ENCODE measurements around the gene NIBAN1. TPM values are rescaled to one million over a fixed set of nuclear protein-coding genes. Genes with fewer than 3 reads are reported as not detected.

NIBAN1 gene
- total and polyA plus RNA-seq, 4 donors: 7.5 to 38.5 (median 27.3) TPM

GRCh38 chr1:184986250-184986649 is 11.9 kb upstream of the NIBAN1 start:
- no peak for ATAC-seq (ENCODE audit: insufficient read depth, low FRiP score)

DNA sequence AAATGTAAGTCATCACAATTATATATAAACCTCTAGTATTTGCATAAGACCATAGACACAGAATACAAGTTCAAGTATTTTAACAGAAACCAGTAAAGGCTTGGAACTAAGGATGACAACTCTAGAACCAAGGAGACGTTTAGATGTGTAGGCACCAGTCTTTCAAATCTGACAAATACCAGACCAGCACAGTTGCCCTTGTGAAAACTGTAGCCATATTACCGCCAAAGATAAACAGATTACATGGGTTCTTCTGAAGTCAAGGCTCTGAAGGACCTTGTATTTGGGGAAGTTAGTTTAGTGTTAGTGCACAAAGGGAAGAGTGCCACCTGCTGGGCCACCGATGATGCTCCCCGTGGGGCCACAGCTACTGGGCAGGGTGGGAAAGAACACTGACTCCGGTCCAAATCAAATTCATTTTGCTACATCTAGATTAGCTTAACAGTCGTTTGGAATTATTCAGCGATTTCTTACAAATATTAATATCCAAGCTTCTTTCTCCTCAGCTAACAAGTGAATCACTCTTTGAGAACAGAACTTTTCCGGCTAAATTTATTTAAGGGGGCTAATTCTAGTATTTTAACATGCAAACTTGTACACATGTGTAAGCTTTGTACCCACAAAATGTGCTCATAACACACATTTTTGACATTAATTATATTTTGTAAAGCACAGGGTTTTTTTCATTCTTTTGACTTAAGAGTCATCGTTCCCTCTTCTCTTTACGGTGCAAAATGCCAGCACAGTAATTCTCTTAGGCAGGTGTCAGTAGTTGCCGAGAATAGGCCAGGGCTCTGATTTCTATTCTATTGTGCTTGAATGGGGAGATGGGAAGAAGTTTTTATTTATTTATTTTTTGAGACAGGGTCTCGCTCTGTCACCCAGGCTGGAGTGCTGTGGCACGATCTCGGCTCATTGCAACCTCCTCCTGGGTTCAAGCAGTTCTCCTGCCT is 8.0 kb upstream of the NIBAN1 start:
- H3K27ac ChIP-seq (ENCODE audit: low read depth in 1 of 2, low read length in 1 of 2): no peak overlapping the region
- TF ChIP-seq CTCF (IDR thresholded peaks at IDR 0.05; ENCODE audit: control extremely low read depth, extremely low read depth): peak; percentile 92
- H3K27me3 ChIP-seq (ENCODE audit: control insufficient read depth in 3 of 3, insufficient read depth in 3 of 3, low read length in 2 of 3): peaks cover 0 to 3% (median 0%) of the 10 kb centered on the region in 3 donors
- H3K9ac ChIP-seq (ENCODE audit: insufficient read depth in 1 of 2, low read length in 2 of 2): no peak overlapping the region
- H3K36me3 ChIP-seq (ENCODE audit: control insufficient read depth in 4 of 4, insufficient read depth in 4 of 4, low read length in 4 of 4): no peaks in the 10 kb centered on the region
- H3K4me1 ChIP-seq (ENCODE audit: control insufficient read depth in 5 of 5, insufficient read depth in 5 of 5, low read length in 5 of 5): no peaks in the 10 kb centered on the region
- 51 to 52% methylated on average over 14 of the region's 14 CpGs for WGBS, 2 donors
- peak; percentile 88 for ATAC-seq (ENCODE audit: insufficient read depth, low FRiP score)
- H3K4me3 ChIP-seq: no peak overlapping the region
- DNase-seq: peak; percentile 34 to 65 (median 50)
- no peaks in the 10 kb centered on the region for H3K9me3 ChIP-seq (ENCODE audit: control insufficient read depth in 4 of 4, insufficient read depth in 3 of 4, low read length in 3 of 4)

More at GRCh38 chr1:184986250-184986649, 11.9 kb upstream of the NIBAN1 start:
- H3K27ac ChIP-seq (ENCODE audit: low read depth in 1 of 2, low read length in 1 of 2): no peak overlapping the region
- no peaks in the 10 kb centered on the region for H3K4me1 ChIP-seq (ENCODE audit: control insufficient read depth in 5 of 5, insufficient read depth in 5 of 5, low read length in 5 of 5)
- H3K4me3 ChIP-seq: no peak overlapping the region
- 35 to 39% methylated on average over 5 of the region's 5 CpGs for WGBS, 2 donors
- no peak overlapping the region for H3K9ac ChIP-seq (ENCODE audit: insufficient read depth in 1 of 2, low read length in 2 of 2)
- no peaks in the 10 kb centered on the region for H3K9me3 ChIP-seq (ENCODE audit: control insufficient read depth in 4 of 4, insufficient read depth in 3 of 4, low read length in 3 of 4)
- no peaks in the 10 kb centered on the region for H3K27me3 ChIP-seq (ENCODE audit: control insufficient read depth in 3 of 3, insufficient read depth in 3 of 3, low read length in 2 of 3)
- no peak for TF ChIP-seq CTCF (IDR thresholded peaks at IDR 0.05; ENCODE audit: control extremely low read depth, extremely low read depth)
- no peaks in the 10 kb centered on the region for H3K36me3 ChIP-seq (ENCODE audit: control insufficient read depth in 4 of 4, insufficient read depth in 4 of 4, low read length in 4 of 4)
- DNase-seq: peak in 2 of 3 donors; percentile 6 to 25

DNA sequence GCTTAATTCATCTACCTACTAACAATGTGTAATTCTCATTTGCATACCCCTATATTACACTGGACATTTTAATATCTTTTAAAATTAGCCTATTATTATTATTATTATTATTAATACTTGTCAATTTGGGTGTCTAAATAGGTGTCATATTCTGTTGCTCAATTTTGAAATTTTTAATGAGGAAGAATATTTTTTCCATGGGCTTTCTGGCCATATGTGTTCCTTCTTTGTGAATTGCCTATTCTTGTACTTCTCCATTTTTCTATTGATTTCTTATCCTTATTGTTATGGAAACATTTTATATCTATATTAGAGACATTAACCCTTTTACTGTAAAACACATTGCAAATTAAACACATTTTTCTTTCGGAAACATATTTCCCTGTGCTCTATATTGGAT is 6.4 kb upstream of the NIBAN1 start:
- Histone ChIP-seq H3K9me3 (ENCODE audit: control insufficient read depth in 4 of 4, insufficient read depth in 3 of 4, low read length in 3 of 4) (no peaks in the 10 kb centered on the region), H3K9ac (ENCODE audit: insufficient read depth in 1 of 2, low read length in 2 of 2) (no peak overlapping the region), H3K27me3 (ENCODE audit: control insufficient read depth in 3 of 3, insufficient read depth in 3 of 3, low read length in 2 of 3) (peaks cover 0 to 7% (median 3%) of the 10 kb centered on the region in 3 donors), H3K4me1 (ENCODE audit: control insufficient read depth in 5 of 5, insufficient read depth in 5 of 5, low read length in 5 of 5) (no peaks in the 10 kb centered on the region), H3K36me3 (ENCODE audit: control insufficient read depth in 4 of 4, insufficient read depth in 4 of 4, low read length in 4 of 4) (no peaks in the 10 kb centered on the region), H3K27ac (ENCODE audit: low read depth in 1 of 2, low read length in 1 of 2) (no peak overlapping the region), H3K4me3 (no peak overlapping the region)
- ATAC-seq (ENCODE audit: insufficient read depth, low FRiP score) (no peak), DNase-seq (no peak)
- 93 to 100% methylated on average over 1 of the region's 1 CpG for WGBS, 2 donors
- TF ChIP-seq CTCF (IDR thresholded peaks at IDR 0.05; ENCODE audit: control extremely low read depth, extremely low read depth): no peak

Data from lung (tissue), 12 donors.